Neural cell (in vitro differentiated cells): ENCODE results near the gene RNF103.

Experiments used
- CTCF ChIP-seq: fragments of 450-650 bp; IDR thresholded peaks from 2 replicates; pipeline ENCODE4 v1.5.1; 2014; ENCODE audit warnings: antibody characterized with exemption, mild to moderate bottlenecking, moderate library complexity; ENCODE audit not compliant: poor library complexity, severe bottlenecking
- EP300 ChIP-seq: fragments of 450-650 bp; conservative IDR thresholded peaks from 2 replicates; pipeline ENCODE4 v1.6.1; 2014; ENCODE audit warnings: antibody characterized with exemption, mild to moderate bottlenecking, moderate library complexity; ENCODE audit not compliant: poor library complexity, severe bottlenecking
- EZH2 ChIP-seq: fragments of 200-600, 300-800 bp; shearing (Covaris generic), sonication (generic); IDR thresholded peaks from 2 replicates; pipeline ENCODE4 v1.6.1; 2014; ENCODE audit warnings: antibody characterized with exemption, low read length, borderline replicate concordance, mild to moderate bottlenecking; ENCODE audit not compliant: insufficient read depth, poor library complexity, severe bottlenecking
- MXI1 ChIP-seq: fragments of 450-650 bp; conservative IDR thresholded peaks from 2 replicates; pipeline ENCODE4 v1.6.1; 2014; ENCODE audit warnings: antibody characterized with exemption, mild to moderate bottlenecking; ENCODE audit not compliant: poor library complexity, severe bottlenecking
- POLR2AphosphoS5 ChIP-seq: IDR thresholded peaks from 2 replicates; pipeline ENCODE4 v1.6.1; 2012
- RAD21 ChIP-seq: fragments of 450-650 bp; conservative IDR thresholded peaks from 2 replicates; pipeline ENCODE4 v1.6.1; 2014; ENCODE audit warnings: antibody characterized with exemption, mild to moderate bottlenecking, moderate library complexity
- REST ChIP-seq: IDR thresholded peaks from 2 replicates; pipeline ENCODE4 v1.6.1; 2012; ENCODE audit warnings: borderline replicate concordance
- TAF1 ChIP-seq: IDR thresholded peaks from 2 replicates; pipeline ENCODE4 v1.6.1; 2012; ENCODE audit warnings: low read depth

- no peak for TF ChIP-seq EZH2
- no peak for TF ChIP-seq REST
- TF ChIP-seq CTCF = no peak
- TF ChIP-seq TAF1 = no peak
- no peak for TF ChIP-seq MXI1
- TF ChIP-seq EP300 = no peak
- no peak for TF ChIP-seq POLR2AphosphoS5
- TF ChIP-seq RAD21 = no peak
Measured at GRCh38 chr2:86638712-86639111, 15.0 kb upstream of the RNF103 start.
